GM12872 (cell line): Measurements from ENCODE around the gene CFL2.

ENCODE experiments used
- CTCF ChIP-seq: IDR thresholded peaks from 3 replicates; pipeline ENCODE4 v1.5.1; 2011; ENCODE audit warnings: low read depth, mild to moderate bottlenecking, low read length, moderate library complexity; ENCODE audit not compliant: insufficient read depth

Gene CFL2

GRCh38 chr14:34678306-34678705 lies 36.1 kb downstream of the CFL2 start:
- no peak for TF ChIP-seq CTCF

GRCh38 chr14:34676516-34677211 lies 37.7 kb downstream of the CFL2 start:
- no peak for TF ChIP-seq CTCF

- no peak for TF ChIP-seq CTCF
Observed at GRCh38 chr14:34673702-34674101, 40.7 kb downstream of the CFL2 start.

- no peak for TF ChIP-seq CTCF
Observed at GRCh38 chr14:34671716-34672115, 42.7 kb downstream of the CFL2 start.

- no peak for TF ChIP-seq CTCF
Observed at GRCh38 chr14:34668111-34668510, 46.3 kb downstream of the CFL2 start.

- TF ChIP-seq CTCF = no peak
Observed at GRCh38 chr14:34667007-34667406, 47.4 kb downstream of the CFL2 start.

- no peak for TF ChIP-seq CTCF
Observed at GRCh38 chr14:34665785-34666435, 48.5 kb downstream of the CFL2 start.
